ENCODE results near the gene TUBGCP3. TPM values are rescaled to one million over a fixed set of nuclear protein-coding genes. Genes with fewer than 3 reads are reported as not detected.
"Not testable (repeated sequence)": the region's sequence is repeated elsewhere in the genome, so short reads cannot be mapped to it uniquely, and the experiment has no call there.

Gene TUBGCP3
- total and polyA plus RNA-seq, 5 donors, result 9.4 to 21.9 (median 18.6) TPM

DNA sequence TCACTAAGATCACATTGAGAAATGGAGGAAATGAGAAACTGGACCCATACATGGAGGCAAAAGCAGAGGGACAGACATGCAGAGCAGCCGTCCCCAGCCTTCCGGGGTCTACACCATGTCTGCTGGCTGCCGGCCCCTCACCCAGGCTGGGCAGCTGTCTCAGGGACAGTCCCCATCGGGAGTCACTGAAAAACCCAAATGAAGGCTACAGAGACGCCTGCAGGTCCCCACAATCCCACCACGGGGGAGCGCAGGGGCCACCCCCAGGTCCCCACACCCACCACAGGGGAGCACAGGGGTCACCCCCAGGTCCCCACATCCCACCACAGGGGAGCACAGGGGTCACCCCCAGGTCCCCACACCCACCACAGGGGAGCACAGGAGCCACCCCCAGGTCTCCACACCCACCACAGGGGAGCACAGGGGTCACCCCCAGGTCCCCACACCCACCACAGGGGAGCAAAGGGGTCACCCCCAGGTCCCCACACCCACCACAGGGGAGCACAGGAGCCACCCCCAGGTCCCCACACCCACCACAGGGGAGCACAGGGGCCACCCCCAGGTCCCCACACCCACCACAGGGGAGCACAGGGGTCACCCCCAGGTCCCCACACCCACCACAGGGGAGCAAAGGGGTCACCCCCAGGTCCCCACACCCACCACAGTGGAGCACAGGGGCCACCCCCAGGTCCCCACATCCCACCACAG, 99.5 kb downstream of the TUBGCP3 start:
- ATAC-seq; intact Hi-C loops (cut with DNase I); H3K4me1 ChIP-seq (ENCODE audit: control insufficient read depth, insufficient read depth, low read length); H3K9me3 ChIP-seq (ENCODE audit: control insufficient read depth, low read length); DNase-seq; H3K4me3 ChIP-seq (ENCODE audit: low read length); H3K27me3 ChIP-seq (ENCODE audit: control insufficient read depth, insufficient read depth); H3K27ac ChIP-seq (ENCODE audit: low read length): not testable (repeated sequence)
- 98% methylated on average over 7 of the region's 7 CpGs for WGBS

GRCh38 chr13:112487127-112487517, 100.8 kb downstream of the TUBGCP3 start:
- H3K4me1 ChIP-seq (ENCODE audit: control insufficient read depth, insufficient read depth, low read length), result no peaks in the 10 kb centered on the region
- H3K9me3 ChIP-seq (ENCODE audit: control insufficient read depth, low read length), result no peaks in the 10 kb centered on the region
- H3K27me3 ChIP-seq (ENCODE audit: control insufficient read depth, insufficient read depth), result no peaks in the 10 kb centered on the region
- intact Hi-C loops (cut with DNase I), result no loop called here
- peak overlapping the region; percentile 76 for H3K27ac ChIP-seq (ENCODE audit: low read length)
- 71% methylated on average over 8 of the region's 8 CpGs for WGBS
- no peak for ATAC-seq
- no peak for DNase-seq
- no peak overlapping the region for H3K4me3 ChIP-seq (ENCODE audit: low read length)

- no peaks in the 10 kb centered on the region for H3K27me3 ChIP-seq (ENCODE audit: control insufficient read depth, insufficient read depth)
- no peaks in the 10 kb centered on the region for H3K9me3 ChIP-seq (ENCODE audit: control insufficient read depth, low read length)
- ATAC-seq, result peak; percentile 21 to 82
- intact Hi-C loops (cut with DNase I), result no loop called here
- WGBS, result 71% methylated on average over 11 of the region's 11 CpGs
- H3K4me1 ChIP-seq (ENCODE audit: control insufficient read depth, insufficient read depth, low read length), result no peaks in the 10 kb centered on the region
- DNase-seq, result peak in 2 of 3 donors; percentile 53 to 65
- no peak overlapping the region for H3K4me3 ChIP-seq (ENCODE audit: low read length)
- peak overlapping the region; percentile 76 for H3K27ac ChIP-seq (ENCODE audit: low read length)
These were observed 101.4 kb downstream of the TUBGCP3 start for GRCh38 chr13:112486386-112487126.

DNA sequence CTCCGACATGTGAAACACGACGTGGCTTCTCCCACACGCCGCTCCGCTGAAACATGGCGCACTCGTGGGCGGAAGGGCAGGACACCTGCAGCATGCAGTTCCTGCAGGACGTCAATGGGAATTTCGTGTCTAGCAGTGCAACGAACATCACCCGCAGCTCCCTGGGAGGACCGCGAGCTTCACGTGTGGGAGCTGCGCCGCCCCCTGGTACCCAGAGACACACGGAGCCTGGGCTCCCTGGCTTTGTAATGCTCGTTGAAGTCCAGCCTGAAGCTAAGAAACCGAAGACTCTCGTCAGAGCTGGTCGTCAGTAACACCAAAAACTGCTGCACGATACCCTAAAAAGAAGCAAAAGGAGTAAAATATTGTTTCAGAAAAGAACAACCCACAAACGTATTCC, 102.1 kb downstream of the TUBGCP3 start:
- ATAC-seq; intact Hi-C loops (cut with DNase I): not testable (repeated sequence)

GRCh38 chr13:112483299-112483698, 104.7 kb downstream of the TUBGCP3 start:
- no peak for DNase-seq
- no peaks in the 10 kb centered on the region for H3K4me1 ChIP-seq (ENCODE audit: control insufficient read depth, insufficient read depth, low read length)
- H3K27ac ChIP-seq (ENCODE audit: low read length), result no peak overlapping the region
- no peak overlapping the region for H3K4me3 ChIP-seq (ENCODE audit: low read length)
- intact Hi-C loops (cut with DNase I), result no loop called here
- no peaks in the 10 kb centered on the region for H3K27me3 ChIP-seq (ENCODE audit: control insufficient read depth, insufficient read depth)
- 93% methylated on average over 7 of the region's 7 CpGs for WGBS
- no peaks in the 10 kb centered on the region for H3K9me3 ChIP-seq (ENCODE audit: control insufficient read depth, low read length)
- ATAC-seq, result no peak

More for the DNA sequence above, 102.1 kb downstream of the TUBGCP3 start:
- H3K4me1 ChIP-seq (ENCODE audit: control insufficient read depth, insufficient read depth, low read length); H3K27me3 ChIP-seq (ENCODE audit: control insufficient read depth, insufficient read depth); DNase-seq; H3K27ac ChIP-seq (ENCODE audit: low read length); H3K4me3 ChIP-seq (ENCODE audit: low read length); H3K9me3 ChIP-seq (ENCODE audit: control insufficient read depth, low read length): not testable (repeated sequence)
- 98% methylated on average over 22 of the region's 25 CpGs for WGBS

- no peak for DNase-seq
- no peaks in the 10 kb centered on the region for H3K4me1 ChIP-seq (ENCODE audit: control insufficient read depth, insufficient read depth, low read length)
- H3K27ac ChIP-seq (ENCODE audit: low read length), result no peak overlapping the region
- no peak overlapping the region for H3K4me3 ChIP-seq (ENCODE audit: low read length)
- no peaks in the 10 kb centered on the region for H3K27me3 ChIP-seq (ENCODE audit: control insufficient read depth, insufficient read depth)
- no peak for ATAC-seq
- H3K9me3 ChIP-seq (ENCODE audit: control insufficient read depth, low read length), result no peaks in the 10 kb centered on the region
- intact Hi-C loops (cut with DNase I), result no loop called here
These were observed 106.5 kb downstream of the TUBGCP3 start for GRCh38 chr13:112481458-112481857.

GRCh38 chr13:112479389-112479788, 108.6 kb downstream of the TUBGCP3 start:
- Histone ChIP-seq H3K4me3 (ENCODE audit: low read length) (no peak overlapping the region), H3K27me3 (ENCODE audit: control insufficient read depth, insufficient read depth) (no peaks in the 10 kb centered on the region), H3K4me1 (ENCODE audit: control insufficient read depth, insufficient read depth, low read length) (no peaks in the 10 kb centered on the region), H3K27ac (ENCODE audit: low read length) (no peak overlapping the region), H3K9me3 (ENCODE audit: control insufficient read depth, low read length) (no peaks in the 10 kb centered on the region)
- no peak for DNase-seq
- WGBS, result 94% methylated on average over 7 of the region's 7 CpGs
- intact Hi-C loops (cut with DNase I), result no loop called here
- ATAC-seq, result no peak

DNA sequence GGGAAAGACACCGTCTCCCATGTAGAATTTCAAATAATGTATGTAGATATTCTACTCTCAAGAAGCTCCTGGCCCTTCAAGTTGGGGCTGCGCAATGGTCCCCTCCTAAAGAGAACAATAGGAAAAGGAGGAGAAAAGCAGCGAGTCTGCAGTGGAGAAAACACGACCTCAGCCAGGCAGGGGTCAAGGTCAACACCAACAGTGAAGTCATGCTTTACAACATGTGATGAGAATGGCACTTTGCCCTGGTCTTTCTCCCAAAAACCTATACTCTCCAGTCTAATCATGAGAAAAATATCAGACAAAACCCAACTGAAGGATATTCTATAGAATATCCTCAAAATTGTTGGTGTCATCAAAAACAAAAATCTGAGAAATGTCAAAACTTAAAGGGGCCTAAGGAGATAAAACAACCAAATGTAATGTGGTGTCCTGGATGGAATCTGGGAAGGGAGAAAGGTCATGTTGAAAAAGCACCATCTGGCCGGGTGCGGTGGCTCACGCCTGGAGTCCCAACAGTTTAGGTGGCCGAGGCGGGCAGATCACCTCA, 110.8 kb downstream of the TUBGCP3 start:
- Histone ChIP-seq H3K4me1 (ENCODE audit: control insufficient read depth, insufficient read depth, low read length) (no peaks in the 10 kb centered on the region), H3K4me3 (ENCODE audit: low read length) (no peak overlapping the region), H3K27me3 (ENCODE audit: control insufficient read depth, insufficient read depth) (no peaks in the 10 kb centered on the region), H3K27ac (ENCODE audit: low read length) (no peak overlapping the region), H3K9me3 (ENCODE audit: control insufficient read depth, low read length) (no peaks in the 10 kb centered on the region)
- ATAC-seq (no peak), DNase-seq (no peak)
- intact Hi-C loops (cut with DNase I), result no loop called here
- 86% methylated on average over 9 of the region's 9 CpGs for WGBS

DNA sequence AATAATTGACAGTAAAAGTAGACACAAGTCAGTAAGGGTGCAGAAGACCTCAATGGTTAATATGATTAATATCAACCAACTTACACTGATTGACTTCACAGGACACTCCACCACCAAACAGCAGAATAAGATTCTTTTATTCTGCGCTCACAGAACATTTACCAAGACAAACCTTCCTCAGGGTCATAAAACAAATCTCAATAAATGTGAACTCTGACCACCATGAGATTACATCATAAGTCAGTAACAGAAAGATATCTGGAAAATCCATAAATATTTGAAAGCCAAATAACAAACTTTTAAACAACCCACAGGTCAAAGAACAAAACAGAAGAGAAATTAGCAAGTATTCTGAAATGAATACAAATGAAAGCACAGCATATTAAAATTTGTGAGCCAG, 112.1 kb downstream of the TUBGCP3 start:
- no peaks in the 10 kb centered on the region for H3K27me3 ChIP-seq (ENCODE audit: control insufficient read depth, insufficient read depth)
- H3K27ac ChIP-seq (ENCODE audit: low read length), result no peak overlapping the region
- intact Hi-C loops (cut with DNase I), result no loop called here
- H3K9me3 ChIP-seq (ENCODE audit: control insufficient read depth, low read length), result no peaks in the 10 kb centered on the region
- DNase-seq (no peak), ATAC-seq (no peak)
- no peaks in the 10 kb centered on the region for H3K4me1 ChIP-seq (ENCODE audit: control insufficient read depth, insufficient read depth, low read length)
- WGBS, result 97% methylated on average over 1 of the region's 1 CpG
- H3K4me3 ChIP-seq (ENCODE audit: low read length), result no peak overlapping the region

- DNase-seq (no peak), ATAC-seq (no peak)
- Histone ChIP-seq H3K4me1 (ENCODE audit: control insufficient read depth, insufficient read depth, low read length) (no peaks in the 10 kb centered on the region), H3K9me3 (ENCODE audit: control insufficient read depth, low read length) (no peaks in the 10 kb centered on the region), H3K27ac (ENCODE audit: low read length) (no peak overlapping the region), H3K27me3 (ENCODE audit: control insufficient read depth, insufficient read depth) (no peaks in the 10 kb centered on the region), H3K4me3 (ENCODE audit: low read length) (no peak overlapping the region)
- 84% methylated on average over 8 of the region's 8 CpGs for WGBS
- intact Hi-C loops (cut with DNase I), result no loop called here
These were observed 113.1 kb downstream of the TUBGCP3 start for GRCh38 chr13:112474869-112475268.

DNA sequence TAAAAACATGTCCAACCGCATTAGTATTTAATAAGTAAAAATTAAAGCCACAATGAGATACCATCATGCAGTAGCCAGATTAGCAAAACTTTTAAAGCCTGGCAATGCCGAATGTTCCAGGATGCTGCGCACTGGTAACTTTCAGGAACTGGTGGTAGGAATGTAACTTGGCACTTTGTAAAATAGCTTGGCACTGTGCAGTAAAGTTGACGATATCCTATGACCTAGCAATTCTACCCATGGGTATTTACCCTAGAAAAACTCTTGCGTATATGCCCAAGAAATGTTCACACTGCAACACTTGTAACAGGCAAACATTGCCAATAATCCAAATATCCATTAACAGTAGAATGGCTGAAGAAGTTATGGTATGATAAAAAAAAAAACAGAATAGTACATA, 114.1 kb downstream of the TUBGCP3 start:
- Histone ChIP-seq H3K27me3 (ENCODE audit: control insufficient read depth, insufficient read depth) (no peaks in the 10 kb centered on the region), H3K9me3 (ENCODE audit: control insufficient read depth, low read length) (no peaks in the 10 kb centered on the region), H3K27ac (ENCODE audit: low read length) (no peak overlapping the region), H3K4me3 (ENCODE audit: low read length) (no peak overlapping the region), H3K4me1 (ENCODE audit: control insufficient read depth, insufficient read depth, low read length) (no peaks in the 10 kb centered on the region)
- intact Hi-C loops (cut with DNase I), result no loop called here
- no peak for DNase-seq
- no peak for ATAC-seq
- 86% methylated on average over 5 of the region's 5 CpGs for WGBS
